Measurements from ENCODE around the gene FAM118B. TPM values are rescaled to one million over a fixed set of nuclear protein-coding genes. Genes with fewer than 3 reads are reported as not detected.
A peak's percentile ranks its signal among the peaks of the same experiment; 100 is the strongest.

The FAM118B gene
- polyA plus RNA-seq, 1 of the 3 experiments (the other 2 are of a cell fraction) = 19.5 TPM

DNA sequence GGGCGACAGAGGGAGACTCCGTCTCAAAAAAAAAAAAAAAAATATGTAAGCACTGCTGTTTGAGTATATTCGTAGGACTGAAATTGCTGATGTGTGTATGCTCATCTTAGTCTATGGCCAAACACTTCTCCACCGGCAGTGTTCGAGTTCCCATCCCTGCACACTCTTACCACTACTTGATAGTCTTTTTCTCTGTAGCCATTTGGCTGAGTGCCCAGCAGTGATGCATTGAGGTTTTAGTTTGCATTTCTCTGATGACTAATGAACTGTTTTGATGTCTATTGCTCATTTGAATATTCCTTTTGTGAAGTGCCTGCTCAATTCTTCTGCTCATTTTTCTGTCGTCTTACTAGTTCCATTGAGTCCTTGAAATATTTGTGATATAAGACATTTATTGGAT, 73.2 kb downstream of the FAM118B start (continued):
- TF ChIP-seq, protein P1, sequence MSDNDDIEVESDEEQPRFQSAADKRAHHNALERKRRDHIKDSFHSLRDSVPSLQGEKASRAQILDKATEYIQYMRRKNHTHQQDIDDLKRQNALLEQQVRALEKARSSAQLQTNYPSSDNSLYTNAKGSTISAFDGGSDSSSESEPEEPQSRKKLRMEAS (IDR thresholded peaks at IDR 0.05; ENCODE audit: low read depth) = no peak
- TF ChIP-seq, protein P2, sequence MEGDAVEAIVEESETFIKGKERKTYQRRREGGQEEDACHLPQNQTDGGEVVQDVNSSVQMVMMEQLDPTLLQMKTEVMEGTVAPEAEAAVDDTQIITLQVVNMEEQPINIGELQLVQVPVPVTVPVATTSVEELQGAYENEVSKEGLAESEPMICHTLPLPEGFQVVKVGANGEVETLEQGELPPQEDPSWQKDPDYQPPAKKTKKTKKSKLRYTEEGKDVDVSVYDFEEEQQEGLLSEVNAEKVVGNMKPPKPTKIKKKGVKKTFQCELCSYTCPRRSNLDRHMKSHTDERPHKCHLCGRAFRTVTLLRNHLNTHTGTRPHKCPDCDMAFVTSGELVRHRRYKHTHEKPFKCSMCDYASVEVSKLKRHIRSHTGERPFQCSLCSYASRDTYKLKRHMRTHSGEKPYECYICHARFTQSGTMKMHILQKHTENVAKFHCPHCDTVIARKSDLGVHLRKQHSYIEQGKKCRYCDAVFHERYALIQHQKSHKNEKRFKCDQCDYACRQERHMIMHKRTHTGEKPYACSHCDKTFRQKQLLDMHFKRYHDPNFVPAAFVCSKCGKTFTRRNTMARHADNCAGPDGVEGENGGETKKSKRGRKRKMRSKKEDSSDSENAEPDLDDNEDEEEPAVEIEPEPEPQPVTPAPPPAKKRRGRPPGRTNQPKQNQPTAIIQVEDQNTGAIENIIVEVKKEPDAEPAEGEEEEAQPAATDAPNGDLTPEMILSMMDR (IDR thresholded peaks at IDR 0.05) = no peak
- TF ChIP-seq FOSL2 (IDR thresholded peaks at IDR 0.05; ENCODE audit: borderline replicate concordance, low read depth) = peak; percentile 68; the same call in 1 of the 2 replicates
- no peak for TF ChIP-seq TCF12 (IDR thresholded peaks at IDR 0.05)
- TF ChIP-seq, protein P3, sequence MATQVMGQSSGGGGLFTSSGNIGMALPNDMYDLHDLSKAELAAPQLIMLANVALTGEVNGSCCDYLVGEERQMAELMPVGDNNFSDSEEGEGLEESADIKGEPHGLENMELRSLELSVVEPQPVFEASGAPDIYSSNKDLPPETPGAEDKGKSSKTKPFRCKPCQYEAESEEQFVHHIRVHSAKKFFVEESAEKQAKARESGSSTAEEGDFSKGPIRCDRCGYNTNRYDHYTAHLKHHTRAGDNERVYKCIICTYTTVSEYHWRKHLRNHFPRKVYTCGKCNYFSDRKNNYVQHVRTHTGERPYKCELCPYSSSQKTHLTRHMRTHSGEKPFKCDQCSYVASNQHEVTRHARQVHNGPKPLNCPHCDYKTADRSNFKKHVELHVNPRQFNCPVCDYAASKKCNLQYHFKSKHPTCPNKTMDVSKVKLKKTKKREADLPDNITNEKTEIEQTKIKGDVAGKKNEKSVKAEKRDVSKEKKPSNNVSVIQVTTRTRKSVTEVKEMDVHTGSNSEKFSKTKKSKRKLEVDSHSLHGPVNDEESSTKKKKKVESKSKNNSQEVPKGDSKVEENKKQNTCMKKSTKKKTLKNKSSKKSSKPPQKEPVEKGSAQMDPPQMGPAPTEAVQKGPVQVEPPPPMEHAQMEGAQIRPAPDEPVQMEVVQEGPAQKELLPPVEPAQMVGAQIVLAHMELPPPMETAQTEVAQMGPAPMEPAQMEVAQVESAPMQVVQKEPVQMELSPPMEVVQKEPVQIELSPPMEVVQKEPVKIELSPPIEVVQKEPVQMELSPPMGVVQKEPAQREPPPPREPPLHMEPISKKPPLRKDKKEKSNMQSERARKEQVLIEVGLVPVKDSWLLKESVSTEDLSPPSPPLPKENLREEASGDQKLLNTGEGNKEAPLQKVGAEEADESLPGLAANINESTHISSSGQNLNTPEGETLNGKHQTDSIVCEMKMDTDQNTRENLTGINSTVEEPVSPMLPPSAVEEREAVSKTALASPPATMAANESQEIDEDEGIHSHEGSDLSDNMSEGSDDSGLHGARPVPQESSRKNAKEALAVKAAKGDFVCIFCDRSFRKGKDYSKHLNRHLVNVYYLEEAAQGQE (IDR thresholded peaks at IDR 0.05; ENCODE audit: low read depth, low read length) = no peak
- TF ChIP-seq EZH2phosphoT487 (IDR thresholded peaks at IDR 0.05; ENCODE audit: borderline replicate concordance, low read depth) = no peak
- TF ChIP-seq EP300 (IDR thresholded peaks at IDR 0.05; ENCODE audit: borderline replicate concordance in 1 of 2, low read depth in 1 of 2, low read length in 1 of 2) = no peak
- TF ChIP-seq FOXM1 (IDR thresholded peaks at IDR 0.05; ENCODE audit: low read depth) = no peak
- no peak for TF ChIP-seq TEAD4 (IDR thresholded peaks at IDR 0.05; ENCODE audit: borderline replicate concordance, insufficient read depth)
- no peak for TF ChIP-seq SMC3 (IDR thresholded peaks at IDR 0.05; ENCODE audit: low read depth, low read length)
- TF ChIP-seq RCOR1 (IDR thresholded peaks at IDR 0.05; ENCODE audit: low read length) = no peak
- TF ChIP-seq, protein P4, sequence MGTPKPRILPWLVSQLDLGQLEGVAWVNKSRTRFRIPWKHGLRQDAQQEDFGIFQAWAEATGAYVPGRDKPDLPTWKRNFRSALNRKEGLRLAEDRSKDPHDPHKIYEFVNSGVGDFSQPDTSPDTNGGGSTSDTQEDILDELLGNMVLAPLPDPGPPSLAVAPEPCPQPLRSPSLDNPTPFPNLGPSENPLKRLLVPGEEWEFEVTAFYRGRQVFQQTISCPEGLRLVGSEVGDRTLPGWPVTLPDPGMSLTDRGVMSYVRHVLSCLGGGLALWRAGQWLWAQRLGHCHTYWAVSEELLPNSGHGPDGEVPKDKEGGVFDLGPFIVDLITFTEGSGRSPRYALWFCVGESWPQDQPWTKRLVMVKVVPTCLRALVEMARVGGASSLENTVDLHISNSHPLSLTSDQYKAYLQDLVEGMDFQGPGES (IDR thresholded peaks at IDR 0.05; ENCODE audit: low read depth, low read length) = no peak
- no peak for TF ChIP-seq SIN3A (IDR thresholded peaks at IDR 0.05; ENCODE audit: borderline replicate concordance, low read depth, low read length)
- TF ChIP-seq FOXJ3 (CRISPR knock-in tag; IDR thresholded peaks at IDR 0.05) = no peak
- TF ChIP-seq NRF1 (IDR thresholded peaks at IDR 0.05; ENCODE audit: low read depth, low read length) = no peak
- no peak for TF ChIP-seq GATA2 (CRISPR knock-in tag; IDR thresholded peaks at IDR 0.05)
- TF ChIP-seq, protein P5, sequence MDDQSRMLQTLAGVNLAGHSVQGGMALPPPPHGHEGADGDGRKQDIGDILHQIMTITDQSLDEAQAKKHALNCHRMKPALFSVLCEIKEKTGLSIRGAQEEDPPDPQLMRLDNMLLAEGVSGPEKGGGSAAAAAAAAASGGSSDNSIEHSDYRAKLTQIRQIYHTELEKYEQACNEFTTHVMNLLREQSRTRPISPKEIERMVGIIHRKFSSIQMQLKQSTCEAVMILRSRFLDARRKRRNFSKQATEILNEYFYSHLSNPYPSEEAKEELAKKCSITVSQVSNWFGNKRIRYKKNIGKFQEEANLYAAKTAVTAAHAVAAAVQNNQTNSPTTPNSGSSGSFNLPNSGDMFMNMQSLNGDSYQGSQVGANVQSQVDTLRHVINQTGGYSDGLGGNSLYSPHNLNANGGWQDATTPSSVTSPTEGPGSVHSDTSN (IDR thresholded peaks at IDR 0.05) = peak; percentile 45; the same call in 1 of the 2 replicates
